SK-N-SH treated with all-trans-retinoic acid at 6 μM for 48 hours (cell line): ENCODE data around the gene DHX15.

ENCODE experiments used
- ATAC-seq: fragments of 200-7000 bp; cut with Tn5 transposase; 3 replicates; pipeline ENCODE4 v1.9.1; 2020; ENCODE audit warnings: mild to moderate bottlenecking, moderate library complexity
- ARNTL ChIP-seq: fragments of 450-650 bp; formaldehyde crosslinking; IDR thresholded peaks from 2 replicates; pipeline ENCODE4 v1.5.0; 2020; ENCODE audit warnings: low read depth, mild to moderate bottlenecking, moderate library complexity, borderline replicate concordance
- BACH2 ChIP-seq: fragments of 250-450 bp; sonication (Bioruptor Pico); IDR thresholded peaks from 2 replicates; pipeline ENCODE4 v1.9.0; 2021; ENCODE audit warnings: mild to moderate bottlenecking, borderline replicate concordance
- CSDC2 ChIP-seq: fragments of 250-450 bp; sonication (Bioruptor Pico); IDR thresholded peaks from 2 replicates; pipeline ENCODE4 v1.5.0; 2020; ENCODE audit warnings: mild to moderate bottlenecking, moderate library complexity
- CSRNP3 ChIP-seq: fragments of 250-450 bp; sonication (Bioruptor Pico); IDR thresholded peaks from 2 replicates; pipeline ENCODE4 v1.5.1; 2021; ENCODE audit warnings: mild to moderate bottlenecking, moderate library complexity
- ESRRG ChIP-seq: fragments of 250-450 bp; sonication (Bioruptor Pico); IDR thresholded peaks from 2 replicates; pipeline ENCODE4 v1.6.1; 2021; ENCODE audit warnings: mild to moderate bottlenecking
- RARB ChIP-seq: fragments of 250-450 bp; sonication (Bioruptor Pico); IDR thresholded peaks from 2 replicates; pipeline ENCODE4 v1.8.0; 2021; ENCODE audit warnings: mild to moderate bottlenecking, moderate library complexity
- SNAI2 ChIP-seq: fragments of 250-450 bp; sonication (Bioruptor Pico); IDR thresholded peaks from 2 replicates; pipeline ENCODE4 v1.5.0; 2020; ENCODE audit warnings: mild to moderate bottlenecking, moderate library complexity
- TCF4 ChIP-seq: fragments of 250-450 bp; sonication (Bioruptor Pico); IDR thresholded peaks from 2 replicates; pipeline ENCODE4 v1.8.0; 2021; ENCODE audit warnings: mild to moderate bottlenecking, moderate library complexity, borderline replicate concordance
- TOX ChIP-seq: fragments of 250-450 bp; sonication (Bioruptor Pico); IDR thresholded peaks from 2 replicates; pipeline ENCODE4 v1.8.0; 2021; ENCODE audit warnings: mild to moderate bottlenecking, moderate library complexity, borderline replicate concordance
- ZFP3 ChIP-seq: fragments of 250-450 bp; sonication (Bioruptor Pico); IDR thresholded peaks from 2 replicates; pipeline ENCODE4 v1.5.0; 2020; ENCODE audit warnings: mild to moderate bottlenecking, moderate library complexity
- ZFP30 ChIP-seq: fragments of 450-650 bp; formaldehyde crosslinking; IDR thresholded peaks from 2 replicates; pipeline ENCODE4 v1.5.0; 2022; ENCODE audit warnings: mild to moderate bottlenecking, moderate library complexity
- ZNF565 ChIP-seq: fragments of 450-650 bp; formaldehyde crosslinking; conservative IDR thresholded peaks from 2 replicates; pipeline ENCODE4 v1.5.0; 2020; ENCODE audit warnings: low read depth, mild to moderate bottlenecking, moderate library complexity
- ZNF70 ChIP-seq: fragments of 450-650 bp; formaldehyde crosslinking; IDR thresholded peaks from 2 replicates; pipeline ENCODE4 v1.5.0; 2020; ENCODE audit warnings: mild to moderate bottlenecking, moderate library complexity
- ZNF8 ChIP-seq: fragments of 450-650 bp; formaldehyde crosslinking; IDR thresholded peaks from 2 replicates; pipeline ENCODE4 v1.5.0; 2020; ENCODE audit warnings: mild to moderate bottlenecking, moderate library complexity
- TF ChIP-seq, protein P1 (sequence below): fragments of 250-450 bp; sonication (Bioruptor Pico); IDR thresholded peaks from 2 replicates; pipeline ENCODE4 v1.8.0; 2021; ENCODE audit warnings: low read depth, mild to moderate bottlenecking, moderate library complexity, borderline replicate concordance
- TF ChIP-seq, protein P2 (sequence below): fragments of 250-450 bp; sonication (Bioruptor Pico); IDR thresholded peaks from 2 replicates; pipeline ENCODE4 v1.8.0; 2020; ENCODE audit warnings: mild to moderate bottlenecking, moderate library complexity, borderline replicate concordance

DHX15 gene

DNA sequence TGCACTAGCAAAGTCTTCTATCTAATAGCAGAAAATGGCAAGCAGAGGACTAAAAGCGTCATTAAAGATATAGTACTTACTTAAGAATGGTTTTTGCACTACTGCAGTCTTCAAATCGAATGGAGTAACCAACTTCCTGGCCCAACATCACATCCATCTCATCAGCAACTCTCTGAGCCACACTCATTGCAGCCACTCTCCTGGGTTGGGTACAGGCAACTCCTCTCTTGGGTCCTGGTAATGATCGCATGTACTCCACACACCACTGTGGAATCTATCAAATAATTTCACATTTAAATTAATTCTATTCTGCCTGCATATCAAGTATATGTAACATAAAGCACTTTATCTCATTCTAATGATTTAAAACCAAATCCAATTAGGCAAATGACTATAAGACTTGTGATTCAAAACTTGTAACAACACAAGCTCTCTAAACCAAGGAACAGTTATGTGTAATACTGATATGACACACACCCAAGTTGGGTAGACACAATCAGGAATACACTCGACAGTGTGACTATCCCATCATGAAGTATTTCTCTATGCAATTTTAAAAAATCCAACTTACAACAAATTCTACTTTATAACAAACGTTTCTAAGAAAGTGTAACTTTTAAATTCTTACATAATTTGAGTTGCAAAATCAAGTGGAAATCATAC lies 13.6 kb downstream of the DHX15 start:
- ATAC-seq: peak; percentile 35; the same call in 1 of the 3 replicates
- TF ChIP-seq ZFP30 (no peak), TOX (no peak), RARB (CRISPR knock-in tag) (no peak), CSDC2 (CRISPR knock-in tag) (no peak)
- TF ChIP-seq, all 23 proteins: peak for 0

GRCh38 chr4:24570172-24570571 lies 14.2 kb downstream of the DHX15 start:
- TF ChIP-seq ZNF8 (CRISPR knock-in tag): no peak
- no peak for TF ChIP-seq CSRNP3 (CRISPR knock-in tag)
- TF ChIP-seq ZFP3: no peak
- no peak for TF ChIP-seq ZFP30
- TF ChIP-seq, protein P1, sequence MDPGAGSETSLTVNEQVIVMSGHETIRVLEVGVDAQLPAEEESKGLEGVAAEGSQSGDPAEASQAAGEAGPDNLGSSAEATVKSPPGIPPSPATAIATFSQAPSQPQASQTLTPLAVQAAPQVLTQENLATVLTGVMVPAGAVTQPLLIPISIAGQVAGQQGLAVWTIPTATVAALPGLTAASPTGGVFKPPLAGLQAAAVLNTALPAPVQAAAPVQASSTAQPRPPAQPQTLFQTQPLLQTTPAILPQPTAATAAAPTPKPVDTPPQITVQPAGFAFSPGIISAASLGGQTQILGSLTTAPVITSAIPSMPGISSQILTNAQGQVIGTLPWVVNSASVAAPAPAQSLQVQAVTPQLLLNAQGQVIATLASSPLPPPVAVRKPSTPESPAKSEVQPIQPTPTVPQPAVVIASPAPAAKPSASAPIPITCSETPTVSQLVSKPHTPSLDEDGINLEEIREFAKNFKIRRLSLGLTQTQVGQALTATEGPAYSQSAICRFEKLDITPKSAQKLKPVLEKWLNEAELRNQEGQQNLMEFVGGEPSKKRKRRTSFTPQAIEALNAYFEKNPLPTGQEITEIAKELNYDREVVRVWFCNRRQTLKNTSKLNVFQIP (CRISPR knock-in tag): no peak
- TF ChIP-seq TCF4: no peak
- ATAC-seq: no peak; the same call in 2 of the 3 replicates

- ATAC-seq: no peak
- TF ChIP-seq CSDC2 (CRISPR knock-in tag): no peak
- TF ChIP-seq ESRRG (CRISPR knock-in tag): no peak
- no peak for TF ChIP-seq ZNF565 (CRISPR knock-in tag)
- TF ChIP-seq, protein P2, sequence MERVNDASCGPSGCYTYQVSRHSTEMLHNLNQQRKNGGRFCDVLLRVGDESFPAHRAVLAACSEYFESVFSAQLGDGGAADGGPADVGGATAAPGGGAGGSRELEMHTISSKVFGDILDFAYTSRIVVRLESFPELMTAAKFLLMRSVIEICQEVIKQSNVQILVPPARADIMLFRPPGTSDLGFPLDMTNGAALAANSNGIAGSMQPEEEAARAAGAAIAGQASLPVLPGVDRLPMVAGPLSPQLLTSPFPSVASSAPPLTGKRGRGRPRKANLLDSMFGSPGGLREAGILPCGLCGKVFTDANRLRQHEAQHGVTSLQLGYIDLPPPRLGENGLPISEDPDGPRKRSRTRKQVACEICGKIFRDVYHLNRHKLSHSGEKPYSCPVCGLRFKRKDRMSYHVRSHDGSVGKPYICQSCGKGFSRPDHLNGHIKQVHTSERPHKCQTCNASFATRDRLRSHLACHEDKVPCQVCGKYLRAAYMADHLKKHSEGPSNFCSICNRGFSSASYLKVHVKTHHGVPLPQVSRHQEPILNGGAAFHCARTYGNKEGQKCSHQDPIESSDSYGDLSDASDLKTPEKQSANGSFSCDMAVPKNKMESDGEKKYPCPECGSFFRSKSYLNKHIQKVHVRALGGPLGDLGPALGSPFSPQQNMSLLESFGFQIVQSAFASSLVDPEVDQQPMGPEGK: no peak
- TF ChIP-seq ARNTL: no peak
- no peak for TF ChIP-seq TOX
- no peak for TF ChIP-seq ZNF70 (CRISPR knock-in tag)
- no peak for TF ChIP-seq CSRNP3 (CRISPR knock-in tag)
- TF ChIP-seq ZFP3: no peak
Observed at GRCh38 chr4:24569662-24570061, 14.7 kb downstream of the DHX15 start.

GRCh38 chr4:24568425-24568824 lies 15.9 kb downstream of the DHX15 start:
- TF ChIP-seq, protein P2: no peak
- TF ChIP-seq TOX: no peak
- no peak for TF ChIP-seq BACH2 (CRISPR knock-in tag)
- TF ChIP-seq, protein P1 (CRISPR knock-in tag): no peak
- no peak for TF ChIP-seq SNAI2 (CRISPR knock-in tag)
- TF ChIP-seq CSDC2 (CRISPR knock-in tag): no peak
- no peak for ATAC-seq
